Fibroblast of skin of left biceps (primary cell): ENCODE data around the gene KIZ.

Source experiments
- DNase-seq, 2 experiments: peaks; one replicate each; pipeline ENCODE4 v3.0.0-alpha.2; 2013; ENCODE audit warnings: low read depth in 2 of 2

Gene KIZ

DNA sequence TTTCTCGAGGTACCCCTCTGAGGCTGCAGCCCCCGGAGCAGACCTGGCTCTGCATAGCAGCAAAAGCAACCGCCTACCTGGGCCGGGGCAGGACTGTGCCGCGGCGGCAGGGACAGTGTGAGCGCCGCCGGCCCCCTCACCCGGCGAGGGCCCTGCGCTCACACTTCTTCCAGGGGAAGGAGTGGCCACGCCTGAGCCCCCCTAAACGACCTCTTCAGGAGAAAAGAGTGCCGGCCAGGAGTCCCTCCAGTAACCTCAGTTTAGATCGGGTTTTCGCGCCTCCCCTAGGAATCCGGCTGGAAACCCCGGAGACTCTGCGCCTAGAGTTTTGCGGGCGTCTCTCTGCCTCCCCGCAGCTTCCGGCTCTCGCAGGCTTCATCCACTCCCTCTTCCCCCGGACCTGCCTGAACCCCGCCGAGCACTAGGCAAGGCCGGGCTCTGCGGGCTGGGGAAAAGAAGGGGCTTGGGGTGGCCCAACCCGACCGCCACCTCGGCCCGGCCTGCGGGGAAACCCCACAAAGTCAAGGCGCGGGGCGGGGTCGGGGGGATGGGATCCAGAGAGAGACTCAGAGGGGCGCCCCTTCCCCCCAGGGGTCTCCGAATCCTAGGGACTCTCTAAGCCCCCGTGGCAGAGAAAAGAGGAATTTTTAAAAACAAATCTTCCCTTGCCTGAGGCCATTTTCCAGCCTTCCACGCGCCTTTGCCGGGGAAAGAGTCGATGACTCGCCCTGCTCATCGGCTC, 20.3 kb upstream of the KIZ start:
- DNase-seq = no peak

DNA sequence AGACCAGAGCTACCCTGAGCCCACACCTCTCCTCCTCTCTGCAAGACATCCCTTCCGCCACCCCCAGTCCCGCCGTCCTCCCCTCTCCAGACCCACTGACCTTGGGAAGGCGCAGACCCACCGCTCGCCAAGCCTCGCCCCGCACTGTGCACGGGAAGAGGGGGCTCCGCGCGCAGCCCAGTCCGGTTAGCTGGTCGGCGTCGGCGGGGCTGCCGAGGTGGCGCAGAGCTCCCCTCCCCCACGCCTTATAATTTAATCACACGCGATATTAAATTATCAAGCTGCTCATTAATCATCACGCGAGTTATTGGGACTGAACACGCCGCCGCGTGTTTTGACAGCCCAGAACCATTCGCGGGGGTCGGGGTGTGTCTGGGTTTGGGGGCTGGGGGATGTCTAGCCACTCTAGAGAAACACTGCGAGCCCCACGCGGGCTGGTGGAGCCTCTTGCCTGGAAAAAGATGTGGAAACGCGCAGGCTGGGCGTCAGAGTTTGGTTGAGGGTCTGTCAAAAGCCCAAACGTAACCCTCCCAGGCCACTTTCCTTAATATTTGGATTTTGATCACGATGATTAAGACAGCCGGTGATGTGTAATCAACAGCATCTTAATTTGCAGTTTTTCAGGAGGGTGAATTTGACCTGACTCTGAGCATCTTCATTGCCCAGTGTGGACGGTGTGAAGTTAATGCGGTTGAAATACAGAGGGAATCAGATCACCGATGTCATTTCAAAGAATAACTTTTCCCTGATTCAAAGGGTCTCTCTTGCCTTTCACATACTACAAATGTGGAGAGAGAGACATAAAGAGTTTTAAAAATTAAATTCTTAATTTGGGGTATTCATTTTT, 19.5 kb upstream of the KIZ start, which contains the start of gene LINC00237:
Gene LINC00237, minus strand, starts transcription at position 188 of the 847 bp plus-strand sequence.
- no peak for DNase-seq

DNA sequence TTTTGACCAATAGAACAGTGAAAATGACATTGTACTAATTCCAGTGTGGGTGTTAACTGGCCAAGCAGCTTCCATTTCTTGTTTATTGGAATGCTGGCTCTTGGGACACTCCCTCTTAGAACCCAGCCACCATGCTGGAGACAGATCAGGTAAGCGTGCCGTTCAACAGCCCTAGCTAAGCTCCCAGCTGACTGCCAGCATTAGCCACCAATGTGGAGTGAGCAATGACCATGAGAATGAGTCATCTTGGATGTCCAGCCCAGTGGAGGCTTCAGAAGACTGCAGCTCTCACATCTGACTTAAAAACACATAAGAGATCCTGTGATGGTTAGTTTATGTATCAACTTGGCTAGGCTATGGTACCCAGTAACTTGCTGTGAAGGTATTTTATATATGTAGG, 16.7 kb upstream of the KIZ start:
- DNase-seq = no peak

DNA sequence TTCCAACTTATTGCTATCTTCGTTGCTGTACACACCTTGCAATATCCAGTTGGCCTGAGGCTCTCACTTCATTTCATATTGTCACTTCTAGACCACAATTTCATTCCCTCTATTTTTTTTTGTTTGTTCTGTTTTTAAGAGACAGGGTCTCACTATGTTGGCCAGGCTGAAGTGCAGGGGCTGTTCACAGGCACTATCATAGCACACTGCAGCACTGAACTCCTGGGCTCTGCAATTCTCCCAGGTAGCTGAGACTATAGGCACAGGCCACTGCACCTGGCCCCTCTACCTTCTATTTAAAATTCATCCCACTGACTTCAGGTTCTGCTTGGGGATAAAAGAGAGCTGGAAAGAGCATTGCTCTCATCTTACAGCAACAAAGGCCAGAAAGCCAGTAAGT, 15.1 kb upstream of the KIZ start:
- DNase-seq = no peak

DNA sequence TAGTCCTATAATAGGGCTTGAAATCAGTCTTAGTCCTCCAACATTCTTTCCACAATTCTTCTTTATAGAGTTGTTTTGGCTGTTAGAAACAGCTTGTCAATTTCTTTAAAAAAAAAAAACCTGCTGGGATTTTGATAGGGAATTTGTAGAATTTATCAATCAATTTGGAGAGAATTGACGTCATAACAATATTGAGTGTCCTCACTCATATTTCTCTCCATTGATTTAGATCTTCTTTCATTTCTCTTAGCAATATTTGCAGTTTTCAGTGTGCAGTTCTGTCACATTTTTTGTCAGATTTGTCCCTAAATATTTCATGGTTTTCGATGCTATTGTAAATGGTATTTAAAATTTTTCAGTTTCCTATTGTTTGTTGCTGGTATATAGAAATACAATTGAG, 14.5 kb upstream of the KIZ start:
- no peak for DNase-seq

DNA sequence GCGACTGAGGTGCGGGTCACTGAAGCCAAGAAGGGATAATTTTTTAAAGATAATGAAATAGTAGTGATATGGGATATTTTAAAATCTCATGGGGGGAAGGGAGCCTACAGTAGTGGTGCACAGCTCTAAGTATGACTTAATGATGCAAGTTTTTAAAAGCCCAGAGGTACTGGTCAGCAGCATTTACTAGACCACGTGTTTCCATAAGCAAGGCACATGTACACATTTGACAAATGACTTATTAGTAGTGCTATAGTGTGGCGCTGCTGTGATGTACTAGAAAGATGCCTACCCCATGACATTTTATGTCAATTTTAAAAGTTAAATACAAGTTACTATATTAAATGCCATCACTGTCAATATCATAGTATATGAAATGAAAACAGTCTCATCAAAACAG, 12.2 kb upstream of the KIZ start:
- no peak for DNase-seq

DNA sequence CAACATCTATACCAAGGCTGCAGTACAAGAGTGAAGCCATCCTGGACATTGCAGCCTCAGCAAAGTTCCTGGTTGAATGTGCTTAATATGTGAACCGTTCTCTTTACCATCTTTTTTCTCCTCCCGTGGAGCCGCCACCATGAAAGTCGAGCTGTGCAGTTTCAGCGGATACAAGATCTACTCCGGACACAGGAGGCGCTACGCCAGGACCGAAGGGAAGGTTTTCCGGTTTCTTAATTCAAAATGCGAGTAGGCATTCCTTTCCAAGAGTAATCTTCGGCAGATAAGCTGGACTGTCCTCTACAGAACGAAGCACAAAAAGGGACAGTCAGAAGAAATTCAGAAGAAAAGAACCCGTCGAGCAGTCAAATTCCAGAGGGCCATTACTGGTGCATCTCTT, 11.3 kb upstream of the KIZ start:
- DNase-seq = no peak

DNA sequence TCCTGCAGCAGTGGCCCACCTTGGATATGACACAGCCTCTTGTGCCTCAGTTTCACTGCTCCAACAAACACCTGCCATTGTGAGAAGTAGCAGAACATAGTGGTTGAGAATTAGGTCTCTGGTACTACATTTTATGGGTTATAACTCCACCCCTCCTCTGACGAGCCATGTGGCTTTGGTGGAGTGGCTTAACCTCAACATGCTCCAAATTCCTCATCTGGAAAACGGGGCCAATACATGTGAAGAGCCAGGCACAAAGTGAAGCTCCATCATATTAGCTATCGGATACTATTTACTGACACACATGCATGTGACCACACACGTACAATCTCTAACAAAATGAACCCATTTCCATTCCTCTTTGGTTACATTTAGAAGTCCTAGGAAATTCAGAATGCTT, 8.4 kb upstream of the KIZ start:
- DNase-seq = no peak

DNA sequence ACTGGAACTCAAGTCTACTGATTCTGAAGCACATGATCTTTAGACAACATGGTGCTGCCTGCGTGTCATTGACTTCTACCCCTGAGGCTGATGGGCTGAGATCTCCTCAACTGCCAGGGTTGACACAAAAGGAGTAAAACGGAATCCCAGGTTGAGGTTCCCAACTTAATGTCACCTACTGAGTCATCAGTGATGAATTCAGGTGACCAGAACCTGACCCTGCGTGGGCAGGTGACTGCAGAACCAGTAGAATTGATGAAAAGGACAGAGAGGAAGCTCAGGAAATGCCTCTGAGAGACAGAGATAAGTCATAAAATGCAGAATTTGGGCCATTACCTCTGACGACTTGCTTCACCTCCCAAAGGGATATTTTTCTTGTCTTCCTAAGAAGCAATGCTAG, 7.7 kb upstream of the KIZ start:
- DNase-seq = no peak

DNA sequence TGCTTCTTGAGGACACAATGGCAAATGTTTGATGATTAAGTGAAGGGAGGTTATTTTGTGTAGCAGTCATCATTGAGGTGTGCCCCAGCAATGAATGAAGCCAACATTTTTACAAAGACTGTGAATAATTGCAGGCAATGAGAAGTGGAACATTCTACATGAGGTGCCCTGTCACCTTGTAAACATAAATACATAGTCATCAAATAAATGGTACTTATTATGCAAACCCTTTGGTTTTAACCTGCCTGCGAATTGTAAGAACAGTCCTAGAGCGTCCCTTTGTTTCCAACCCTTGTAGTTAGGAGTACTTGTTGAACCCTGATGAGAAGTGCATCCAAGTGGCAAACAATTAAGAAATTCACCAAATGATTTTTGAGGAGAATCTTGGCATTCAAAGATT, 7.1 kb upstream of the KIZ start:
- DNase-seq = no peak

DNA sequence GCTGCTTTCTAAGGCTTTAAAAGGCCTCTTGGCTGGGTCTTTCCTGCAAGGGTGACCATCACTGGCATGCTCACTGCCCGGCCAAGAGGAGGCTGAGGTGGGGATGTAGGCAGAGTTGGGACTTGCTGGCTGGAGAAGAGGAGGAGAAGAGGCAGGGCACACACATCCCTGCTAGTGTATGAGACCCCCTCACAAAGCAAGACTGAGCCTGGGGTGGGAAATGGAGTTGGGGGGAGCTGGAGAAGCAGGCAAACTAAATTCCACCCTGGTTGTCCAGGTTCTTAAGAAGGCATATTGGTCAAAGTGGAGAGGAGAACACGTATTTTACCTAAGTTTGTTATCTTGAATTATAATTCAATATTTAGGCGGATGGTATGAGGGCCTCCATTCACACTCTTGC, 1.7 kb upstream of the KIZ start:
- DNase-seq = no peak

DNA sequence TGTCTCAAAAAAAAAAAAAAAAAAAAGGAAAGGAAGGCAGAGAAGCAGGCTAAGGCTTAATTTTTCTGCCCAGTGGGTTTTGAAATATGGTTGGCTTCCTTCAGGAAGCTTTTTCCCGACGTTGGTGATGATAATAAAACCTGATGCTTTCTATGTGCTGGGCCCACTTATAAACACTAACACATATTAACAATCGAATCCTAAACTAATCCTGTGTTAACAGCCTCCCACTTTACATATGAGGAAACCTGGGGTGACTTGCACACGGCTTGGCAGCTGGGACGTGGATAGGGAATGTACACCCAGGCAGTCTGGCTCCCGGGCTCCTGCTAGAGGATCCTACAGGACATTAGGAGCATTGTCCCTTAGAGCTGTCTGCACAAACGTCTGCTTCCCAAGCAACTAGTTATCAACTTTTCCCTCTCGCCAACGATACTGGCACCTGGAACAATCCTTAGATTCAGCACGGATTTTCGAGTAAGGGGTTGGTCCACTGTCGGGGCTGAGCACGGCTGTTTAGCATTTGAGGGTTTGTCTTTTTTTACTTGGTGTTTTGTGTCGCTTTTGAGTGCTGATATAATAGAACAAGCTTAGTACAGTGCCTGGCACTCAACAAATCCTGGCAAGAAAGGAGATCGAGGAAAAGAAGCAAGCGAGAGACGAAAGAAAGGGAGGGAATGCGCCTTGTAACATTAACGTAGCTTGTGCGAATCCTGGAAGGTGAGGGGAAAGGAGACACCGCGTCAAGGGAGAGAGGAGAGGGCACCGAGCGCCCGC, 622 bp upstream of the KIZ start:
- DNase-seq = no peak

DNA sequence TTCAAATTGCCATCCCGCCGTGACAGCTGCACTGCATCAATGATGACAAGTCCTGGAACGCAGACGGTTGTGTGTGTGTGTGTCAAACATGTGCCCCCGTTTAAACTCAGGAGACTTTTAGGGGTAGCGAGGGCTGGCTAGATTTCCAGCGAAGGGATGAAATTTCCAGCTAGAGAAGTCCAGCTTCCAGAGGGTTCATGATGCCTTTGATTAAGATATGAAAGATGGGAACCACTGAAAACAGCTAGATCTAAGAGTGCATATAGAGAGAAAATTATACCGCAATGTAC, 644 bp downstream of the KIZ start:
- DNase-seq = no peak

DNA sequence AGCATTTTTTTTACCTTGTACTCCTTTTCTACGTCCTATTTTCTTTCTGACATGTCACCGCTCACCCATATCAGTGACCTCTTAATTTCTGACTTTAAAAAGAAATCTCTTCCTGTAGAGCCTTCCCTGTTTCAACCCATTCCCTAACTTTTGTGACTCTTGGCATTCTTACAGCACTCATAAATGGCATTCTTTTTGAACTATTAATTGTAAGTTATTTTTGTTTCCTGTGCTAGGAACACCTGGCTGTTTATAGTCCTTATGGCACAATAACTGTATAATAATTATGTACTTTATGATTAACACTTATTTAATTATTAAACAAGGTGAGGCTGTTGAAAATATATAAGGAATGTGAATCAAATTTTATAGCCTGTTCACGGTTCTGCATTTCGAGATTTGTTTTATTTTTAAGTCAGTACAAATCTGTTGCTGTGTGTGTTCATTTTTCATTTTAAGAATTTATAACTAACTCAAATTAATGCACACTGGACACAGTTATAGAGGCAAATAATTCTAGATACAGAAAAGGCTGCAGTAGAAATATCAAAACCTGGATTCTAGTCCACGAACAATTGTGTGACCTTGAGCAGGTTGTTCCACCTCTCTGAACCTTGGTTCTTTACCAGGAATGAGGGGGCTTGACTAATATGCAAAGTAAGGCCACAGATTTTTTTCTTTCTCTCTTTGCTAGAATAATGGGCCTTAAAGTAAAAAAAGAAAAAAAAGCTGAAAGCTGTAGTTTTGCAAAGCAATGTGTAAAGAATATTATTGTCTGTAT, 1.5 kb downstream of the KIZ start:
- DNase-seq = no peak

DNA sequence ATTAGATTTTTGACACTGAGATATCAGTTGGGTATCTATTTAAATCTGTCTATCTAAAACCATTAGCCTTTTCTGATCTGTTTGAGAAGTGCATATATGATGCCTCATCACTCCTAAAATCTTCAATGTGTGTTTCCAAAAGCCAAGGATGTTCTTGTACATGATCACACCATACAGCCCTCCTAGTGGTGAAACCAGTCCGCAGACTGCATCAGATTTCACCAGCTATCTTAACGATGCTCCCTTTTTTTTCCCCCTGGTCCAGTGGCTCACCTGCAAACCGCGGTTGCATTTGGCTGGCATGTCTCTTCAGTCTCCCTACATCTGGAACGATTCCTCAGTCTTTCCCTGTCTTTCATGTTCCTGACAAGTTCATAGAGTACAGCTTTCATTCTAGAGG, 4.0 kb downstream of the KIZ start:
- DNase-seq = no peak

DNA sequence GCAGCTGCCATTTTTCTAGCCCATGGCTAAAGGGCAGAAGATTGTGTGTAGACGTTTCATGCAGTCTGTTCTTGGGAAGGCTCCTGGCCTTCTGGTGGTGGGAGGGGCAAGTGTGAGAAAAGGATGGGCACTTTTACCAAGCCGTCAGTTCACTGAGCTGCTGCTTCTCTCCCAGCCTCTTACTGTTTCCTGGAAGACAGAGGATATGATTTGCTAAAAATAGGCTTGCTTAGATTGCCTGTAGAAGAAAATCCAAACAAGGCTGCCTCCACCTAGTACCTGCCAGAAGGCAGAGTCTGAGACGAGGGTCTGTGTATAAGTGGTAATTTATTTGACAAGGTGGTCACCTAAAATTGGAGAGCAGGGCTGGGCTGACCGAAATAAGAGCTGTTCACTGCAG, 7.5 kb downstream of the KIZ start:
- no peak for DNase-seq

DNA sequence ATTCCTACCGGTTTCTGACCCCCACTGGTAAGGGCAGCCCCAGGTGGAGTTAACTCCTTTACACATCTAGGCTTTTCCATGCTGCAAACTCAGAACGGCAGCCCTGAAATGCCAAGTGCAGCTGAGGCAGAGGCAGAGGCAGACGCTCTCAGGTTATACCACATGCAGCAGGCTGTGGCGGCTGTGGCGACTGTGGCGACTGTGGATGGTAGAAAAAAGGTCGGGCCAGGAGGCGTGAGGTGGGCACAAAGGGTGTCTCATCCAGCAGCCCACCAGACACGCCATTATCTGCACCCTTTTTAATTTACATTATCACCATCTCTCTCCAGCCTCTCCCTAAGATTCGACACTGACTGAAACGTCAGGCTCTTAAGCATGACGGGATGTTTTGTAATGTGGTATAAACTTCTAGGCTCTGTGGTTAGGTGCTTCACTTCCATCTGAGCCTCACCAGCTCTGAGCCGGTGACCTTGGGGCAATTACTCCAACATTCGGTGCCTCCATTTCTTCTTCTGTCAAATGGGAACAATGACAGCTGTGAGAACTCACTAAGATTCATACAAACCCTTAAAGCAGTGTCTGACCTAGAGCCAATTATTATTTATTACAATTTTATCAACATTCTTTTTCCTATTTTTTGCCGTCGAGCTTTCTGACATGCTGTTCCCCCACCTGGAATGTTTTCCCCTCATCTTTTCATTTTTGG, 8.2 kb downstream of the KIZ start:
- DNase-seq = no peak

DNA sequence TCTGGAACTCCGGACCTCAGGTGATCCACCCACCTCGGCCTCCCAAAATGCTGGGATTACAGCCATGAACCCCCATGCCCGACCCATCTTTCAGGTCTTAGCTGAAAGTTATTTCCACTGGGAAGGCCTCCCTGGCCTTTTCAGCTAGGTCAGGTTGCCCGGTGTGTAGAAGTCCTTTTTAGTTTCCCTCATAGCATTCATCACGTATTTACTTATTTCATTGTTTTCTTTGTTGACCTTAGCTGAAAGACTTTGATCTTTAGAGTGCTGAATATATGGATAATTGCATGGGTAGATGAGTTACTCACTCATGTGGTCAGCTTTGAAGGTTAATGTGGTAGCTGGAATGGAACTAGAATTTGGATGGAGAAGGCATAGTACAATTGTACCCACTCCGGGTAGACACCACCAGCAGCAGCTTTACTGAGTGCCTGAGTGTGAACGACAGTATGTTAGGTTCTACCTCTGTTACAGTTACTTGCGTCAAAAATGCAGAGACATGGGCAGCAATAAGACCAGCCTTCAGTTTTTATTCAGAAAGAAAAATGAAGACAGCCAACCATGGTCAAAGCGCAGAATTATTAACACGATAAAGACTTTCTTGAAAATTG, 9.1 kb downstream of the KIZ start:
- DNase-seq = no peak

DNA sequence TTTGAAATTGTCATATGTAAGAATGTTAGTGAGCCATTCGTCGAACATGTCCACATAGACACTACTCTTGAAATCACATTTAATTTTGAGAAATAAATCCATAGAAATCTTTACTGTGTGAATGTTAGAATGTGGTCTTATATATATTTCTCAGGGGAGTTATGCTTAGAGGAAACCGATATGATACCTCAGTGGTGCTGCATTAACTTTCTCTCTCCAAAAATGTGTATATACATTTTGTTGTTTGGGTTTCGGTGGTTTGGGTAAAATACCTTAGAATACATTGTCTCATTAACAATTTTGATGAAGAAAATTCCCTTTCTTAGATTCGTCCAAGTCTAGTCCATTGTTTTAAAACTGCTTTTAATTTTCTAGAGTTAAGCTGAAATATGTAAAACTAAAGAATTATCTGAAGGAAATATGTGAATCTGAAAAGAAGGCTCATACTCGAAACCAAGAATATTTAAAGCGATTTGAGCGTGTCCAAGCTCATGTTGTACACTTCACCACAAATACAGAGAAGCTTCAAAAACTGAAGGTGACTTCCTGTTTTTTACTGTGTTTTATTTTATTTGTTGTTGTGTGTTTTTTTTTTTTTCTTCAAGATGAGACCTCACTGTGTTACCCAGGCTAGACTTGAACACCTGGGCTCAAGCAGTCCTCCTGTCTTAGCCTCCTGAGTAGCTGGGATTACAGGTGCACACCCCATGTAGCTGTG, 10.3 kb downstream of the KIZ start:
- DNase-seq = no peak

DNA sequence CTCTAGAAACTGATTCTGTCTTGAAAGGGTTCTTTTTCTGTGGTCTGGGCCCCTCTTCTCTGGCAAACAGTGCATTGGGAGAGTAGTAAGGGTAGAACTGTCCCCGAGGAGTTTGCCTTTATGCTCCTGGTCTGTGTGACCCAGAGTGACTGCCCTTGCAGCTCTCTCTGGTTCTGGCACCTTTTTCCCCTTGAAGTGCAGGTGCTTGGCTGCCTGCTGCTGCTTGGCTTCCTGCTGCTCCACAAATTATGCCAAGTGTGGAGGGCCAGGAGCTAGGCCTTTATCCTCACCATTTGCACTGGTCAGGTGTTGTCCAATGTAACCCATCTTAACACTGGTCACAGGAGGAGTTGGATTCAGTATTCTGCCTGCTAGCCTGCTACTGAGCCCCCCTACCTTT, 11.2 kb downstream of the KIZ start:
- DNase-seq = no peak
